Transverse colon (tissue), 3 donors: ENCODE measurements around the gene SLC5A2.

Source experiments
- POLR2A ChIP-seq: fragments of 450-650 bp; IDR thresholded peaks from one replicate; pipeline ENCODE4 v1.6.1; 2016; ENCODE audit warnings: antibody characterized with exemption, mild to moderate bottlenecking, moderate library complexity
- TF ChIP-seq, protein P1 (sequence below), 5 experiments: fragments of 200-600 bp in 3 of 5; fragments of 450-650 bp in 2 of 5; sonication (generic) in 3 of 5; IDR thresholded peaks; 1 replicate in 2 of 5; 2 replicates in 3 of 5; pipeline ENCODE4 v1.5.1; 2016 to 2017; ENCODE audit warnings: antibody characterized with exemption in 5 of 5, inconsistent platforms in 3 of 5, mild to moderate bottlenecking in 2 of 5, moderate library complexity in 1 of 5

DNA sequence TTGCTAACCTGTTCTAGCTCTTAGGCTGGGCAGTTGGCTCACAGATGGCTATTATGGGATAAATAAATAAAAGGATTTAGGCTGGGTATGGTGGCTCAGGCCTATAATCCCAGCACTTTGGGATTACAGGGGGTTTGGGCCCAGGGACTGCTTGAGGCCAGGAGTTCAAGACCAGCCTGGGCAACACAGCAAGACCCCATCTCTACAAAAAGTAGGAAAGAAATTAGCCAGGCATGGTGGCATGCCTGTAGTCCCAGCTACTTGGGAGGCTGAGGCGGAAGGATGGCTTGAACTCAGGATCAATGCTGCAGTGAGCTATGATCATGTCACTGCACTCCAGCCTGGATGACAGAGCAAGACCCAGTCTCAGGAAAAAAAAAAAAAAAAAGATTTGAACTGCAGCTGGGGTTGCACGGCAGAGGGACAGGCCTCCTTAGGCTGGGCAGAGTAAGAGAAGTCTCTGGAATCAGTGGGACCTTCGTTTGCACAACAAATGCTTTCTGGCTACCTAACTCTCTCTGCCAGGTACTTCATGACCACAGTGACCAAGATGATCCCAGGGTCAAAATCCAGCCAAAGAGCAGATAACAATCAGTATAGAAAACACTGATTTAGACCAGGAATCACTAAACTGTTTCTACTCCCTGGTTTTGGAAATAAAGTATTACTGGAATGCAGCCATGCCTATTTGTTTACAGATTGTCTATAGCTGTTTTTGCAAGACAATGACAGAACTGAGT is 18.5 kb downstream of the SLC5A2 start:
- TF ChIP-seq, protein P1, sequence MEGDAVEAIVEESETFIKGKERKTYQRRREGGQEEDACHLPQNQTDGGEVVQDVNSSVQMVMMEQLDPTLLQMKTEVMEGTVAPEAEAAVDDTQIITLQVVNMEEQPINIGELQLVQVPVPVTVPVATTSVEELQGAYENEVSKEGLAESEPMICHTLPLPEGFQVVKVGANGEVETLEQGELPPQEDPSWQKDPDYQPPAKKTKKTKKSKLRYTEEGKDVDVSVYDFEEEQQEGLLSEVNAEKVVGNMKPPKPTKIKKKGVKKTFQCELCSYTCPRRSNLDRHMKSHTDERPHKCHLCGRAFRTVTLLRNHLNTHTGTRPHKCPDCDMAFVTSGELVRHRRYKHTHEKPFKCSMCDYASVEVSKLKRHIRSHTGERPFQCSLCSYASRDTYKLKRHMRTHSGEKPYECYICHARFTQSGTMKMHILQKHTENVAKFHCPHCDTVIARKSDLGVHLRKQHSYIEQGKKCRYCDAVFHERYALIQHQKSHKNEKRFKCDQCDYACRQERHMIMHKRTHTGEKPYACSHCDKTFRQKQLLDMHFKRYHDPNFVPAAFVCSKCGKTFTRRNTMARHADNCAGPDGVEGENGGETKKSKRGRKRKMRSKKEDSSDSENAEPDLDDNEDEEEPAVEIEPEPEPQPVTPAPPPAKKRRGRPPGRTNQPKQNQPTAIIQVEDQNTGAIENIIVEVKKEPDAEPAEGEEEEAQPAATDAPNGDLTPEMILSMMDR (IDR thresholded peaks at IDR 0.05): no peak
- no peak for TF ChIP-seq POLR2A
